HG03280 (cell line): ENCODE data around the gene ZFYVE21.
A peak's percentile ranks its signal among the peaks of the same experiment; 100 is the strongest.

Experiments used
- ATAC-seq: cut with Tn5 transposase; IDR thresholded peaks from one replicate; pipeline ENCODE4 v1.9.1; 2021; ENCODE audit warnings: mild to moderate bottlenecking, moderate library complexity; ENCODE audit not compliant: unreplicated experiment

ZFYVE21 gene

GRCh38 chr14:103715052-103716000, at the start of gene ZFYVE21, which contains the start of gene XRCC3:
Gene ZFYVE21 (plus strand): TSS chr14:103715810. CDS start chr14:103715842, 32 bp downstream.
Gene XRCC3 (minus strand): TSS chr14:103715451. CDS start chr14:103711087, 4,364 bp downstream.
- ATAC-seq: peak; percentile 93

GRCh38 chr14:103667671-103668070, 47.9 kb upstream of the ZFYVE21 start:
- no peak for ATAC-seq

GRCh38 chr14:103668117-103668516, 47.5 kb upstream of the ZFYVE21 start:
- no peak for ATAC-seq

GRCh38 chr14:103669370-103669769, 46.2 kb upstream of the ZFYVE21 start:
- ATAC-seq: no peak

GRCh38 chr14:103671911-103672310, 43.7 kb upstream of the ZFYVE21 start:
- ATAC-seq: no peak

GRCh38 chr14:103675957-103676356, 39.7 kb upstream of the ZFYVE21 start:
- ATAC-seq: no peak

GRCh38 chr14:103676881-103677675, 38.5 kb upstream of the ZFYVE21 start:
- no peak for ATAC-seq

GRCh38 chr14:103679351-103679750, 36.3 kb upstream of the ZFYVE21 start:
- no peak for ATAC-seq

- no peak for ATAC-seq
These were observed 34.9 kb upstream of the ZFYVE21 start for GRCh38 chr14:103680491-103681231.

GRCh38 chr14:103683139-103683538, 32.5 kb upstream of the ZFYVE21 start:
- no peak for ATAC-seq

- no peak for ATAC-seq
These were observed 31.1 kb upstream of the ZFYVE21 start for GRCh38 chr14:103684471-103684870.

- ATAC-seq: no peak
These were observed 30.7 kb upstream of the ZFYVE21 start for GRCh38 chr14:103684871-103685270.

- no peak for ATAC-seq
These were observed 30.1 kb upstream of the ZFYVE21 start for GRCh38 chr14:103685276-103686211.

GRCh38 chr14:103686831-103687485, 28.7 kb upstream of the ZFYVE21 start:
- no peak for ATAC-seq

GRCh38 chr14:103687712-103688111, 27.9 kb upstream of the ZFYVE21 start:
- no peak for ATAC-seq

GRCh38 chr14:103688441-103688840, 27.2 kb upstream of the ZFYVE21 start:
- ATAC-seq: no peak

- no peak for ATAC-seq
These were observed 26.4 kb upstream of the ZFYVE21 start for GRCh38 chr14:103688906-103689902.

- ATAC-seq: no peak
These were observed 25.3 kb upstream of the ZFYVE21 start for GRCh38 chr14:103690332-103690731.
